Activated naive CD8-positive, alpha-beta T cell (primary cell): ENCODE data around the gene MAPK9.

Experiments
- H3K27ac Mint-ChIP-seq: one replicate; pipeline ENCODE4 v1.8.0; 2021; ENCODE audit warnings: mixed read lengths
- H3K27me3 Mint-ChIP-seq: one replicate; pipeline ENCODE4 v1.8.0; 2021; ENCODE audit warnings: mixed read lengths
- H3K36me3 Mint-ChIP-seq: one replicate; pipeline ENCODE4 v1.8.0; 2021; ENCODE audit warnings: mixed read lengths
- H3K4me1 Mint-ChIP-seq: one replicate; pipeline ENCODE4 v1.8.0; 2021; ENCODE audit warnings: low read depth, mixed read lengths
- H3K4me3 Mint-ChIP-seq: one replicate; pipeline ENCODE4 v1.8.0; 2021; ENCODE audit warnings: mild to moderate bottlenecking, mixed read lengths
- H3K9me3 Mint-ChIP-seq: one replicate; pipeline ENCODE4 v1.8.0; 2021; ENCODE audit warnings: low read depth, mixed read lengths

Gene MAPK9

DNA sequence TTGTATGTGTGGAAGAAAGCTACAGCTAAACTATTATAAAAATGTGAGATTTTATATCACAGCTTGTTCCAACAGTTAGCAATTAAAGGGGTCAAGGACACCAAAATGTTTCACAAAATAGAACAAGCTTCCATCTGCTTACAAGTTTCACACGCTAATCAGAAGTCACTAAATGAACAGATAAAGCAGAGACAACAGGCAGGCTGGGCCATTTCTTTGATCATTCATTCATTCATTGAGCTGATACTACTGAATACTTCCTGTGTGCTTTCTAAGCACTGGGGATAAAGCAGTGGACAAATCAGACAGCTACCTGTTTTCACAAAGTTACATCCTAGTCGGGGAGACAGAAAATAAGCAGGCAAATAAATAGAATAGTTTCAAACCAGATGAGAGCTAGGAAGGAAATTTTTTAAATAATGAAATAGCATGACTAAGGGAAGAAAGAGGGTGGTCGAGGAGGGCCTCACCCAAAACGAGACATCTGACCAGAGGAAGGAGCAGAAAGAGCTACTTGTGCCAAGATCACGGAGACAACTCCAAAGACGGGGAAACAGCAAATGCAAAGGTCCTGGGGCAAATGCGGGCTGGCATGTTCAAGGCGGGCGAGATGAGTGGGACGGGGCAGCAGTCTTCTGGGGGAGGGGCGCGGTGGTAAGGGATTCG is 1.2 kb downstream of the MAPK9 start:
- Mint-ChIP-seq H3K9me3 (no peaks in the 10 kb centered on the region), H3K27ac (peak overlapping the region; percentile 88), H3K27me3 (no peaks in the 10 kb centered on the region), H3K4me3 (peak overlapping the region; percentile 94), H3K36me3 (peaks cover 7% of the 10 kb centered on the region), H3K4me1 (peaks cover 44% of the 10 kb centered on the region)

DNA sequence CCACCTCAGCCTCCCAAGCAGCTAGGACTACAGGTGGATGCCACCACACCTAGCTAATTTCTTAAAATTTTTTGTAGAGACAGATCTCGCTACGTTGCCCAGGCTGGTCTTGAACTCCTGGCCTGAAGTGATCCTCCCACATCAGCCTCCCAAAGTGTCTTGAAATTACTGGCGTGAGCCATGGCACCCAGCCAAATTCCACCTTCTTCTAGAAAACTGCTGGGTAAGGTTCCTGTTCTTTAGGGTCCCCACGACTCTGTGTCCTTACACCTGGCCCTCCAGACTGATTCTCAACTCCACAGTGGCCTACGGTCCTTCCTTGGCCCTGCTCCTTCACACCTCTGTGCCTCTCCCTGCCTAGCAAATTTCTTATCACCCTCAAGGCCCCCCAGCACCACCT is 1.9 kb downstream of the MAPK9 start:
- Mint-ChIP-seq H3K36me3 (peaks cover 11% of the 10 kb centered on the region), H3K27ac (no peak overlapping the region), H3K4me3 (peak overlapping the region; percentile 94), H3K4me1 (peaks cover 44% of the 10 kb centered on the region), H3K27me3 (no peaks in the 10 kb centered on the region), H3K9me3 (no peaks in the 10 kb centered on the region)

DNA sequence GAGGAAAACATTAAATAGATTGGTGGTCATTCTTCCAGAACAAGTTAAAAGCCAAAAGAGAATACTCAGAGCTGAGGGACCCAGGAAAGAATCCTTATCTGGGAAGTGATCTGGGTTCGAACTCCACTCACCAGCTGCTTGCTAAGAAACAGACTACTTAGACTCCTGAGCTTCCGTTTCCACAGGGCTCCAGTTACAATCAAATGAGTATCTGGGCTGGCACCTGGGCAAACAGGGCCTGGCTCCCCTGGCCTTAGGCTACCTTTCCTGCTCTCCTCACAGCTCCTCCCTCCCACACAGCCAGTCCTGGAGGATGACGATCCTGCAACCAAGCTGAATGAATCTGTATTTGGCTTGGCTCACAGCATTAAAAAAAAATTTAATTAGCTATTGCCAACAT is 2.5 kb downstream of the MAPK9 start:
- Mint-ChIP-seq H3K27me3 (no peaks in the 10 kb centered on the region), H3K27ac (no peak overlapping the region), H3K4me3 (no peak overlapping the region), H3K4me1 (peaks cover 45% of the 10 kb centered on the region), H3K36me3 (peaks cover 16% of the 10 kb centered on the region), H3K9me3 (no peaks in the 10 kb centered on the region)

DNA sequence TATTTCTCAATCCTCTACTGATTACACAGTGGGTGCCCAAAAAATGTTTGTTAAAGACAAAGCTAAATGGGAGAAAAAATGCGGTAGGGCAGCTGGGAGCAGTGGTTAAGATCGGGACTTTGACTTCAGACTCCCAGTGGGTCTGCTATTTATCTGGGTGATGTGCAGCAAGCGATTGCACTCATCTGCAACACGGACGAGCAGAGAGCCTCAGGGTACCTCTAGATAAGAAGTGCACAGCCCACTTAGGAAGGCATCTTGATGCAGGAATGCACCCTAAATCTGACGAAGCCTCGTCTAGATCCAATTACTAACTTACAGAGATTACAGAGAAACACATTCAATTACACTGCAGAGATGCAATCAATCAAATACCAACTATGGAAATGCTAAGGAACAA is 4.0 kb downstream of the MAPK9 start:
- Mint-ChIP-seq H3K27me3 (no peaks in the 10 kb centered on the region), H3K27ac (no peak overlapping the region), H3K9me3 (no peaks in the 10 kb centered on the region), H3K36me3 (peaks cover 21% of the 10 kb centered on the region), H3K4me1 (peaks cover 34% of the 10 kb centered on the region), H3K4me3 (no peak overlapping the region)

DNA sequence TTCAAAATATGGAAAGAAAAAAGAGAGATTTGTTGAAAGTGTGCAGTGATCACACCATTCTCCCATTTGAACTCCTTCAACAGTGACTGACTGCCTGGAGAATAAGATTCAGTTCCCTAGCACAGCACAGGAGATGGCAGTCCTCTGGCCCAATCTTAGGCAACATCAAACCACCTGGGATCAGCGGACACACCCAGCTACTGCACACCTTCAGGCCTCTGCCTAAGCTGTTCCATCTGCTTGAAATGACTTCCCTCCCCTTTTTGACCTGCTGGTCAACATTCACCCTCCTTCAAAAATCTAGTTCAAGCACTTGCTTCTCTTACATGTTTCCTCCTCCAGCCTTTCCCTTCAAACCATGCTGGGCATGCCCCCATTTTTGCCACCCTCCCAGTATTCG is 4.5 kb downstream of the MAPK9 start:
- H3K36me3 Mint-ChIP-seq, result peaks cover 24% of the 10 kb centered on the region
- peaks cover 31% of the 10 kb centered on the region for H3K4me1 Mint-ChIP-seq
- no peaks in the 10 kb centered on the region for H3K27me3 Mint-ChIP-seq
- H3K9me3 Mint-ChIP-seq, result no peaks in the 10 kb centered on the region
- H3K4me3 Mint-ChIP-seq, result no peak overlapping the region
- no peak overlapping the region for H3K27ac Mint-ChIP-seq

DNA sequence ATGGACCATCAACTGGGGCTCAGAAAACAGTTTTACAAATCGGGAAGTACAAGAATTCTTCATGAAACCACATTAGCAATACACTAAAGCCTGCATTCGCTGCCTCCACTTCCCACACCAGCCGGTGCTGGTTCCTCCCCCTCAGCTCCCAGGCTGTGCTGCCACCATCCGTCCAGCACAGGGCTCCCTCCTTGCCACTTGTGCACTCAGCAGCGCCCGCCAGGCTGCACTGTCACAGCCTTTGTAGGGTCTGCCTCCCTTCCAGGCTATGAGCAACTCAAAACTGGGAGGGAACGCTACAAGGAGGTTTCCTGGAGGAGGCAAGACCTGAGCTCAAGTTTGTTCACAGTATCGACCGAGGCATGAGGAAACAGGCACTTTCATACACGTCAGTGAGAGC is 7.7 kb downstream of the MAPK9 start:
- Mint-ChIP-seq H3K4me1 (peaks cover 12% of the 10 kb centered on the region), H3K27ac (no peak overlapping the region), H3K36me3 (peaks cover 37% of the 10 kb centered on the region)

DNA sequence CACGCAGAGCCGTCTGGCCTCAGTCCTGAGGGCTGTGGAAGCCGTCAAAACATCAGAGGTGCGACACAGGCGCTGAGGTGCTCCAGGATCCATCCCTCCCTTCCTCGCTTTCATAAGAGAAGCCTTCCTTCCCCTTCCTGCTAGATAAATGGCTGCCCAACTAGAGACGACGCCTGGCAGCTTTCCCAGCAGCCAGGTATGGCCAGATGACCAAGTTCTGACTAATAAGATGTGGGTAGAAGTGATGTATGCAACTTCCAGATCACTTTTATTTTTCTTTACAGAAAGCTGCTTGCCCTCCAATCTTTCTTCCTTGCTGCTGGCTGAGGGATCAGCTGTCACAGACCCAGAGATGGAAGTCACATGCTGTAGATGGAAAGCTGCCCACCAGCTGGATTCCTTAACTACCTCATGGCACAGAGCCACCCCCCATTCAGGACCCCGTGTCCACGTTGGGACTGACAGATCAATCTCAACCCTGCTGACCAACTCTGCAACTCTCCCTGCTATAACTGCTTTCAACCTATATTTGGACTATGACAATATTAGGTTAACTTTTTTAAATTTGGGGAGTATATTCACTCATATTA is 8.8 kb downstream of the MAPK9 start:
- Mint-ChIP-seq H3K36me3 (peaks cover 40% of the 10 kb centered on the region), H3K27ac (no peak overlapping the region), H3K9me3 (no peaks in the 10 kb centered on the region), H3K4me1 (peaks cover 8% of the 10 kb centered on the region), H3K4me3 (no peak overlapping the region), H3K27me3 (no peaks in the 10 kb centered on the region)

More for the DNA sequence above, 7.7 kb downstream of the MAPK9 start:
- Mint-ChIP-seq H3K4me3 (no peak overlapping the region), H3K27me3 (no peaks in the 10 kb centered on the region), H3K9me3 (no peaks in the 10 kb centered on the region)

DNA sequence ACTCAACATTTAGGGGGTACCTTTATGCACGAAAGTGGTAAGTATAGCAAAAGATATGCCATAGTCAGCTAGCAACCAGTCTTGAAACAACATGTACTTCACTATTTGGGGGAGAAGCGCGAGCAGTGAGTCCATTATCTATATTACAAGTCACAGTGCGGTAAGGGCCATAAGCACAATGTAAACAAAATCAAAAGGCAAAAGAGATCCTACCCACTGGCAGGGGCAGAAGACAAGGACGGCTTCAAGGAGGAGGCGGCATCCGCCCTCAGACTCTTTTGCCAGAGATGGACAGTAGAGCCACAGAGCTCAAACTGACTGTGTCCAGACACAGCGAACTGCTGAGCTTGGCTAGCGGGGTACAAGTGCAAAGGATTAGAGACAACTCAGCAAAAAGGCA is 9.6 kb downstream of the MAPK9 start:
- H3K9me3 Mint-ChIP-seq, result peaks cover 2% of the 10 kb centered on the region
- no peak overlapping the region for H3K4me3 Mint-ChIP-seq
- H3K36me3 Mint-ChIP-seq, result peaks cover 47% of the 10 kb centered on the region
- peaks cover 4% of the 10 kb centered on the region for H3K4me1 Mint-ChIP-seq
- H3K27ac Mint-ChIP-seq, result no peak overlapping the region
- no peaks in the 10 kb centered on the region for H3K27me3 Mint-ChIP-seq

DNA sequence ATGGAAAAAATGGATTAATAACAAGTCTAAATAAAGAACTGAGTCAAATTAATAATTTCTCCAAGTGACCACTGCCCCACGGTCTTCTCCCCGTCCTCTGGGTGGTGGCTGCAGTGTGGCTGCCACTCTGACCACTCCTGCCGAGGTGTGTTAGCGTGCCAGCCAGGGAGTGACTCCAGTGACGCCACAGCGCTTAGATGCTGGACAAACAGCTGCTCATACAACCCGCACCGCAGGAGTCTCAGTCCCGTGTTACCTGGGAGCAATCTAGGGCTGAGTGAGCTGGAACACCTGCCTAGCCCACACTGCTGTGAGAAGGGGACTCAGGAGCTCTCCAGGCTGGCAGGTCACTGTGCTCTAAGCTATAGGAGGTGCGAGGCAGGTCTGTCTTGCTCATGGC is 10.2 kb downstream of the MAPK9 start:
- H3K4me3 Mint-ChIP-seq, result no peak overlapping the region
- no peaks in the 10 kb centered on the region for H3K27me3 Mint-ChIP-seq
- peaks cover 7% of the 10 kb centered on the region for H3K9me3 Mint-ChIP-seq
- H3K36me3 Mint-ChIP-seq, result peaks cover 49% of the 10 kb centered on the region
- H3K27ac Mint-ChIP-seq, result no peak overlapping the region
- H3K4me1 Mint-ChIP-seq, result peaks cover 4% of the 10 kb centered on the region

DNA sequence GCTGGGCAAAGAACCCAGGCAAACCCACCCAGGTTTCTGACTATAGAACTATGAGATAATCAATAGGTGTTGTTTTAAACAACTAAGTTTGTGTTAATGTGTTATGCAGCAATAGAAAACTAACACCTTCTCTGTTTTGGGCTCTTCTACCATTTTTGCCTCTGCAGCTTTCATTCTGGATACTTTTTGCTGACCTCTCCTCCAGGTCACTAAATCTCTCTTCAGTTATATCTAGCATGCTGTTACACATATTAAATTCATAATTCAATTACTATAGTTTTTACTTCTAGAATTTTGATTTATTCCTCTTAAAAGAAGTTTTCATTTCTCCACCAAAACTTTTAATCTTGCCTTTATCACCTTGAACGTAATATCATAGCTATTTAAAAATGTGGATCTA is 17.2 kb downstream of the MAPK9 start:
- no peaks in the 10 kb centered on the region for H3K4me1 Mint-ChIP-seq
- peaks cover 58% of the 10 kb centered on the region for H3K36me3 Mint-ChIP-seq
- H3K9me3 Mint-ChIP-seq, result peaks cover 30% of the 10 kb centered on the region
- no peak overlapping the region for H3K27ac Mint-ChIP-seq
- no peak overlapping the region for H3K4me3 Mint-ChIP-seq
- no peaks in the 10 kb centered on the region for H3K27me3 Mint-ChIP-seq

DNA sequence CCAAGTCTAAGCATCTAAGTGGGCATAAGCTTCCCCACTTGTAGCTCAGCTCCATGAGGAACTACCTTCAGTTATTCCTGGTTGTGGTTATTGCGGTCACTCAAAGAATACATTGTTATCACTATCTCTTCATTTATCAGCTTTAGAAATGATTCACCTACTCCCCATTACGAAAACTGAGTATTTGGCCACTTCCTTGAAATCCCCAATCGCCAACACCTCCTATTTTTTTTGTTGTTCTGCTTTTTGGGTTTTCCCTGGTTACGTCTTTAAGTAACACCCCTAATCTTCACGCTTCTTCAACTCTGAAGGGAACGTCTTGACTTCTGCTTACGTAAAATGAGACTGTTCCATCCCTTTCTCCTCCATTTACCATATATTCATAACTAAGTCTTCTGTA is 20.7 kb downstream of the MAPK9 start:
- H3K27ac Mint-ChIP-seq, result no peak overlapping the region
- peaks cover 54% of the 10 kb centered on the region for H3K36me3 Mint-ChIP-seq
- no peaks in the 10 kb centered on the region for H3K4me1 Mint-ChIP-seq
- peaks cover 23% of the 10 kb centered on the region for H3K9me3 Mint-ChIP-seq
- H3K27me3 Mint-ChIP-seq, result no peaks in the 10 kb centered on the region
- no peak overlapping the region for H3K4me3 Mint-ChIP-seq

DNA sequence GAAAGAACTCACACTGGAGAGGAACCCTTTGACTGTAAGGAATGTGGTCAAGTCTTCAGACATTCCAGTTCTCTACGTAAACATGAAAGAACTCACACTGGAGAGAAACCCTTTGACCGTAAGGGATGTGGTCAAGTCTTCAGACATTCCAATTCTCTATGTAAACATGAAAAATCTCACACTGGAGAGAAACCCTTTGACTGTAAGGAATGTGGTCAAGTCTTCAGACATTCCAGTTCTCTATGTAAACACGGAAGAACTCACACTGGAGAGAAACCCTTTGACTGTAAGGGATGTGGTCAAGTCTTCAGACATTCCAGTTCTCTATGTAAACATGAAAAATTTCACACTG is 32.6 kb downstream of the MAPK9 start:
- Mint-ChIP-seq H3K27me3 (no peaks in the 10 kb centered on the region), H3K27ac (no peak overlapping the region), H3K9me3 (peaks cover 35% of the 10 kb centered on the region), H3K4me3 (no peak overlapping the region), H3K4me1 (no peaks in the 10 kb centered on the region), H3K36me3 (peaks cover 73% of the 10 kb centered on the region)

DNA sequence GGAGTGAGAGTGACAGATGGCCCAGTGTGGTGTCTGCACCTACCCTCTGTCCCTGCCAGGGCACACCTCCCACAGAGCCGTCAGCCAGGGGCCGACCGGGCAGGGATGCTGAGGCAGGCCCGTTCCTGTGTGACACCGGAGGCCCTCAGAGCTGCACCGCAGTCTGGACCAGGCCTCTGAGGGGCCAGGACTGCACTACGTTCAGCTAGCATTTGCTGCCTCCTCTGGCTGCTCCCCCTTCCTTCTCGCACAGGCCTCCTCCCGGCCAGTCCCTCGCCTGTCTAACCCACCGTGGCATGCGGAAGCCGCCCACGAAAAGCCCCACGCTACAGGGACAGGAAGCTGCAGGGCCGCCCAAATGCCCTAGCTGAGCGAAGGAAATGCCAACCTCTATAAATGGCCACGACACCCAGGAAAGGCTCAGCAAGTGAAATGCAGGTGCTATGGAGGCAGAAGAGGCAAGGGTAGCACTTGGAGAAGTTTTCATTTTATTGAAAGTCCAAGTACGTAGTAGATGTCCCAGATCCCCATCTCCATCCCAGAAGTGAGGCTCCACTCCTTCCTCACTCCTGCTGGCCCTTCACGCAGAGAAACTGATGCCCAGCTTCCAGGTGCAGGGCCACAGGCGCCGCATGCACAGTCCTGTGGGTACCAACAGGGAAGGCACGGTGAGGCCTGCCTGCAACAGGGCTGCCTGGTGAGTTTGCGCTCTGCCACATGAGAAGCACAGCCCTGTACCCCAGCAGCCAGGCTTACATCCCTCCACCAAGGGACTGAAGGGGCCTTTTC is 38.7 kb downstream of the MAPK9 start:
- peaks cover 47% of the 10 kb centered on the region for H3K36me3 Mint-ChIP-seq

DNA sequence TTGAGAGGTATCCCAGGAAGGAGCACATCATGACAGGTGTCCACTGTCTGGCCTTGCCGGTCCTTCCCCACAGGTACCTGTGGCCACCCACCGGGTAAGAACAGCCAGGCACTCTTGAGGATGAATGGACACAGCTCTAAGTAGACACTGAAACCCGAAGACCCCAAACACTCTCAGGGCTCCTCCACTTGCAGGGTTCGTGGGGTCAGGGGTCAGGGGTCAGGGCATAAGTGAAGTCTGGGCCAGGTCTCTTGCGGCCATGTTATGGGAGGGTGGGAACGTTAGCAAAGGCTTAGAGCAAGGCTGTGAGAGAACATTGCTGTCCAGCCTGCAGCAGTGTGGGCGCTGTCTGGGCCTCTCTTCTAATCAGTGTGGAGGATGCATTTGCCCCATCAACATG is 40.0 kb downstream of the MAPK9 start:
- Mint-ChIP-seq H3K27me3 (no peaks in the 10 kb centered on the region), H3K4me1 (no peaks in the 10 kb centered on the region), H3K9me3 (peaks cover 10% of the 10 kb centered on the region), H3K4me3 (no peak overlapping the region), H3K36me3 (peaks cover 47% of the 10 kb centered on the region), H3K27ac (no peak overlapping the region)

More for the DNA sequence above, 38.7 kb downstream of the MAPK9 start:
- H3K9me3 Mint-ChIP-seq, result peaks cover 18% of the 10 kb centered on the region
- H3K4me1 Mint-ChIP-seq, result no peaks in the 10 kb centered on the region
- H3K27ac Mint-ChIP-seq, result no peak overlapping the region
- H3K27me3 Mint-ChIP-seq, result no peaks in the 10 kb centered on the region
- H3K4me3 Mint-ChIP-seq, result no peak overlapping the region

DNA sequence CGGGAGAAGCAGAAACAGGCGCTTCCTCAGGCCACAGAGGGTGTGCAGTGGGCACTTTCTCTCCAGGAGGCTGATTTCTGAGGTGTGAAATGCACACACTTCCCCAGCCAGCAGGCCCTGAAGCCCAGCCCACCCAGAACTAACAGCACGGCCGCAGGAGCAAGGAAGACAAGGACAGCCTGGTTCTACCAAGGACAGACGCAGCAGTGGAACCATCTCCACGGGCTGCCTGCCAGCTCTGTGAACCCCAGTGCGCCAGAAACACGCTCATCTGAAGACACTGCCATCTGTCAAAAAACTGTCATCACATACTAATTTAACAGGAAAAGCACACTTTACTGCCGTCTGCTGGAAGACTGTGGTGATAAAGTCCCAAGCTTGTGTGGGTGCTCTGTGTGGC is 40.7 kb downstream of the MAPK9 start:
- no peaks in the 10 kb centered on the region for H3K27me3 Mint-ChIP-seq
- peaks cover 16% of the 10 kb centered on the region for H3K9me3 Mint-ChIP-seq
- no peaks in the 10 kb centered on the region for H3K4me1 Mint-ChIP-seq
- H3K36me3 Mint-ChIP-seq, result peaks cover 53% of the 10 kb centered on the region
- H3K4me3 Mint-ChIP-seq, result no peak overlapping the region
- H3K27ac Mint-ChIP-seq, result no peak overlapping the region
